ENCODE measurements around the gene BAG5. TPM values are rescaled to one million over a fixed set of nuclear protein-coding genes. Genes with fewer than 3 reads are reported as not detected.

Gene BAG5
- total and polyA plus RNA-seq, 2 donors (not counting 1 experiment from before 2014, with no cell fraction given) = 7.4 to 31.6 TPM

DNA sequence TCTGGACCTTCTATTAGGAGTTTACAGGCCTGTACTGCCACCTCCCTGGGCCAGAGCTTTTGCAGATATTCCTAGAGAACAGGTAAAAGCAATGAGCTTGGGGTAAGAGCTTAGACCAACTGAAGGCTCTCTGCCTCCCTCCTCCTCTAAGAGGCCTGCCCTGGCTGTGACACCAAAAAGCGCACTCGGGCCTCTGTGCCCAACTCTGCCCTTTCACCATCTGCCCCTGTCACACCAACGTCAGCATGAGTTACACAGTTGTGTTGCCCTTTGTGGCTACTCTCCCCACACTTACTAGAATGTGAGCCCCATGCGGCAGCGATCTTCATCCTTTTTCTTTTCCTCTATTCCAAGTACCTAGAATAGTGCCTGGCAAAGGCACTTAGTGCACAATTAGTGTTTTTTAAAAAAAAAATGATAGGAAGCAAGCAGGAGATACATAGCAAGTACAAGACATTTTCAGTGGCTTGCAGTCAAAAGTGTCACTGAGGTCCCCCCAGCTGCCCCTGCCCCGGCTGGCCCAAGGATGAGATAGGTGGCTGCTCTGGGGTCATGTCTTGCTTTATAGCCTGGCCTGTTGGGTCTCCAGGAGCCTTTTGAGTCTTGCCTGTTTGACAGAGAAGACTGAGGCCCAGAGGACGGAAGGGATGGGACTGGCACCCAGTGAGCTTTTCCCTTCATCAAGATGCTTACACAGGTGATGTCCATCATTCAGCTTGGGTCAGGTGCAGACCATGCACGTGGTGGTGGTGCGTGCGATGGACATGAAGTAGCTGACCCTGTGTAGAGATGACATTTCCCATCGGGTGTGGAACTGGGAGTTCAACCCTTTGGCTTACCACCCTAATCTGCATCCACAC is 52.4 kb downstream of the BAG5 start:
- ChIA-PET POLR2A (no interaction called here), CTCF (interaction anchor here (1.3 to 3.3 kb wide), 3 partner anchors 9 to 37 kb away, joined by 3 to 18 read pairs (median 15); no protein-coding TSS in a partner anchor)
- H3K4me3 Mint-ChIP-seq = no peak overlapping the region
- Histone ChIP-seq H3K9ac (ENCODE audit: low read length) (no peak overlapping the region), H3K4me2 (replicated peaks; ENCODE audit: low read depth, low read length, poor library complexity, severe bottlenecking) (no peak overlapping the region), H2AFZ (ENCODE audit: insufficient read depth, low read depth, low read length, poor library complexity, severe bottlenecking) (no peak overlapping the region), H3K79me2 (ENCODE audit: control insufficient read depth, insufficient read depth, low read length) (no peaks in the 10 kb centered on the region), H3K4me1 (ENCODE audit: control insufficient read depth in 2 of 2, insufficient read depth in 2 of 2, low read length in 2 of 2) (no peaks in the 10 kb centered on the region), H3K36me3 (replicated peaks in 1 of 2; ENCODE audit: control extremely low read depth in 1 of 2, control insufficient read depth in 1 of 2, extremely low read depth in 1 of 2, insufficient read depth in 2 of 2, low read length in 1 of 2) (peaks cover 0 to 7% of the 10 kb centered on the region in 2 experiments), H3K9me3 (ENCODE audit: control extremely low read depth in 1 of 3, control insufficient read depth in 2 of 3, insufficient read depth in 1 of 3, low read length in 2 of 3) (no peaks in the 10 kb centered on the region), H3K27me3 (replicated peaks in 1 of 4; ENCODE audit: control extremely low read depth in 1 of 4, control insufficient read depth in 3 of 4, insufficient read depth in 4 of 4, low read length in 3 of 4) (no peaks in the 10 kb centered on the region), H3K4me3 (ENCODE audit: control extremely low read depth in 1 of 5, extremely low read depth in 1 of 5, insufficient read depth in 1 of 5, low read depth in 2 of 5, low read length in 4 of 5) (no peak overlapping the region), H3K27ac (ENCODE audit: low read length in 2 of 2) (no peak overlapping the region), H4K20me1 (ENCODE audit: control insufficient read depth, insufficient read depth, low read length, poor library complexity, severe bottlenecking) (no peaks in the 10 kb centered on the region)
- no peak overlapping the region for H3K27ac Mint-ChIP-seq
- no peaks in the 10 kb centered on the region for H3K4me1 Mint-ChIP-seq
- ATAC-seq (ENCODE audit: low read depth) = no peak
- no peaks in the 10 kb centered on the region for H3K27me3 Mint-ChIP-seq
- 95% methylated on average over 10 of the region's 11 CpGs for WGBS (ENCODE audit: insufficient coverage)
- no peak for DNase-seq
- TF ChIP-seq EZH2 (IDR thresholded peaks at IDR 0.05; ENCODE audit: borderline replicate concordance, insufficient read depth, low read depth, low read length, poor library complexity, severe bottlenecking) (no peak), CTCF (IDR thresholded peaks at IDR 0.05) (no peak)
- intact Hi-C loops (cut with micrococcal nuclease) = no loop called here
- H3K9me3 Mint-ChIP-seq (ENCODE audit: insufficient read depth) = no peaks in the 10 kb centered on the region

Data from B cell (primary cell).